Measurements from ENCODE around the gene PPP3CA.

DNA sequence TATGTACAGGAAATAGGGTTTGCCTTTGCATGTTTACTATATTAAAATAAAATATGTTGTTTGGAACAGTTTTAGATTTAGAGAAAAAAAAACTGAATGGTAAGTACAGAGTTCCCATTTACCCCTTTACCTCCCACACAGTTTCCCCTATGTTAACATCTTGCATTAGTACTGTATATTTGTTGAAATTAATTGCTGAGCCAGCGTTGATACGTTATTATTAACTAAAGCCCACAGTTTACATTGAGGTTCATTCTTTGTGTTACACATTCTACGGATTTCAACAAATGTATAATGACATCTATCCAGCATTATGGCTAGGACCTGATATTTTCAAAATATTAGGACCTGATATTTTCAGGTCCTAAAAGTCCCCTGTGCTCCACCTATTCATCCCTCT, 70.7 kb downstream of the PPP3CA start:
- TF ChIP-seq, protein P1, sequence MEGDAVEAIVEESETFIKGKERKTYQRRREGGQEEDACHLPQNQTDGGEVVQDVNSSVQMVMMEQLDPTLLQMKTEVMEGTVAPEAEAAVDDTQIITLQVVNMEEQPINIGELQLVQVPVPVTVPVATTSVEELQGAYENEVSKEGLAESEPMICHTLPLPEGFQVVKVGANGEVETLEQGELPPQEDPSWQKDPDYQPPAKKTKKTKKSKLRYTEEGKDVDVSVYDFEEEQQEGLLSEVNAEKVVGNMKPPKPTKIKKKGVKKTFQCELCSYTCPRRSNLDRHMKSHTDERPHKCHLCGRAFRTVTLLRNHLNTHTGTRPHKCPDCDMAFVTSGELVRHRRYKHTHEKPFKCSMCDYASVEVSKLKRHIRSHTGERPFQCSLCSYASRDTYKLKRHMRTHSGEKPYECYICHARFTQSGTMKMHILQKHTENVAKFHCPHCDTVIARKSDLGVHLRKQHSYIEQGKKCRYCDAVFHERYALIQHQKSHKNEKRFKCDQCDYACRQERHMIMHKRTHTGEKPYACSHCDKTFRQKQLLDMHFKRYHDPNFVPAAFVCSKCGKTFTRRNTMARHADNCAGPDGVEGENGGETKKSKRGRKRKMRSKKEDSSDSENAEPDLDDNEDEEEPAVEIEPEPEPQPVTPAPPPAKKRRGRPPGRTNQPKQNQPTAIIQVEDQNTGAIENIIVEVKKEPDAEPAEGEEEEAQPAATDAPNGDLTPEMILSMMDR (IDR thresholded peaks at IDR 0.05) = no peak
- no peak for TF ChIP-seq POLR2A (IDR thresholded peaks at IDR 0.05)
